WTC11 (cell line): ENCODE measurements around the gene CCNJL.

Experiments used
- CTCF ChIP-seq: fragments of 200-600 bp; IDR thresholded peaks from 2 replicates; pipeline ENCODE4 v1.8.0; 2022; ENCODE audit warnings: antibody characterized with exemption
- GTF2I ChIP-seq: fragments of 250-450 bp; sonication (Bioruptor Pico); conservative IDR thresholded peaks from 2 replicates; pipeline ENCODE4 v1.4.0; 2021; ENCODE audit warnings: mild to moderate bottlenecking
- PREB ChIP-seq: sonication (generic); formaldehyde crosslinking; IDR thresholded peaks from 2 replicates; pipeline ENCODE4 v1.8.1; 2022; ENCODE audit warnings: mild to moderate bottlenecking, missing genetic modification reagents, moderate library complexity, borderline replicate concordance
- TP53 ChIP-seq: sonication (generic); formaldehyde crosslinking; IDR thresholded peaks from 2 replicates; pipeline ENCODE4 v1.8.1; 2023; ENCODE audit warnings: mild to moderate bottlenecking, missing genetic modification reagents

GRCh38 chr5:160219356-160219755 lies 93.0 kb downstream of the CCNJL start:
- no peak for TF ChIP-seq CTCF
- TF ChIP-seq TP53 (CRISPR knock-in tag): no peak
- TF ChIP-seq PREB (CRISPR knock-in tag): no peak
- TF ChIP-seq GTF2I (CRISPR knock-in tag): no peak
